ENCODE measurements around the gene NBPF26. TPM values are rescaled to one million over a fixed set of nuclear protein-coding genes. Genes with fewer than 3 reads are reported as not detected.
"Not testable (repeated sequence)": the region's sequence is repeated elsewhere in the genome, so short reads cannot be mapped to it uniquely, and the experiment has no call there.

The NBPF26 gene
- total and polyA plus RNA-seq, 2 of the 13 experiments (the other 11 are each of a cell fraction or from before 2014, with no cell fraction given), result 5.3 to 6.4 TPM

- H2AFZ ChIP-seq (ENCODE audit: low read length); H3K79me2 ChIP-seq (ENCODE audit: insufficient read depth, low read length); H3K4me3 ChIP-seq (replicated peaks in 1 of 3; ENCODE audit: insufficient read depth in 1 of 3, low read depth in 2 of 3, low read length in 3 of 3); H4K20me1 ChIP-seq (ENCODE audit: insufficient read depth, low read length); CTCF ChIA-PET (ENCODE audit: low intra/inter-chr PET ratio, low total read pairs); H3K9me3 ChIP-seq (ENCODE audit: low read length); POLR2A ChIA-PET; H3K27me3 ChIP-seq (ENCODE audit: control insufficient read depth in 1 of 2, insufficient read depth in 2 of 2, low read length in 2 of 2); BruUV-seq (replicated peaks); ATAC-seq; DNase-seq (ENCODE audit: low spot score); intact Hi-C loops (cut with micrococcal nuclease; ENCODE audit: unreplicated experiment); H3K27ac ChIP-seq (ENCODE audit: extremely low read length, insufficient read depth, low read length); H3K36me3 ChIP-seq (replicated peaks in 1 of 2; ENCODE audit: control insufficient read depth in 1 of 2, insufficient read depth in 2 of 2, low read length in 2 of 2); H3K9ac ChIP-seq (ENCODE audit: insufficient read depth, low read depth, low read length); FAIRE-seq; H3K4me1 ChIP-seq (ENCODE audit: insufficient read depth, low read length); in situ Hi-C loops (cut with HindIII; ENCODE audit: extremely low pct_ligation_motif_present, low pct_unique_long_range_greater_than_20kb); H3K4me2 ChIP-seq (ENCODE audit: low read depth, low read length): not testable (repeated sequence)
Observed at GRCh38 chr1:120878206-120878605, 154.5 kb downstream of the NBPF26 start.

- ATAC-seq; BruUV-seq (replicated peaks); DNase-seq (ENCODE audit: low spot score); H2AFZ ChIP-seq (ENCODE audit: low read length); FAIRE-seq; in situ Hi-C loops (cut with HindIII; ENCODE audit: extremely low pct_ligation_motif_present, low pct_unique_long_range_greater_than_20kb); H4K20me1 ChIP-seq (ENCODE audit: insufficient read depth, low read length); POLR2A ChIA-PET; H3K27ac ChIP-seq (ENCODE audit: extremely low read length, insufficient read depth, low read length); H3K79me2 ChIP-seq (ENCODE audit: insufficient read depth, low read length); H3K9me3 ChIP-seq (ENCODE audit: low read length); H3K4me2 ChIP-seq (ENCODE audit: low read depth, low read length); intact Hi-C loops (cut with micrococcal nuclease; ENCODE audit: unreplicated experiment); H3K4me1 ChIP-seq (ENCODE audit: insufficient read depth, low read length); H3K27me3 ChIP-seq (ENCODE audit: control insufficient read depth in 1 of 2, insufficient read depth in 2 of 2, low read length in 2 of 2); CTCF ChIA-PET (ENCODE audit: low intra/inter-chr PET ratio, low total read pairs); H3K9ac ChIP-seq (ENCODE audit: insufficient read depth, low read depth, low read length); H3K36me3 ChIP-seq (replicated peaks in 1 of 2; ENCODE audit: control insufficient read depth in 1 of 2, insufficient read depth in 2 of 2, low read length in 2 of 2); H3K4me3 ChIP-seq (replicated peaks in 1 of 3; ENCODE audit: insufficient read depth in 1 of 3, low read depth in 2 of 3, low read length in 3 of 3): not testable (repeated sequence)
- 27% methylated on average over 1 of the region's 1 CpG for WGBS (ENCODE audit: low lambda C conversion rate)
Observed at GRCh38 chr1:120880056-120880455, 156.3 kb downstream of the NBPF26 start.

GRCh38 chr1:120881934-120882333 lies 158.2 kb downstream of the NBPF26 start:
- H3K4me2 ChIP-seq (ENCODE audit: low read depth, low read length); H2AFZ ChIP-seq (ENCODE audit: low read length); ATAC-seq; H3K36me3 ChIP-seq (replicated peaks in 1 of 2; ENCODE audit: control insufficient read depth in 1 of 2, insufficient read depth in 2 of 2, low read length in 2 of 2); intact Hi-C loops (cut with micrococcal nuclease; ENCODE audit: unreplicated experiment); POLR2A ChIA-PET; FAIRE-seq; in situ Hi-C loops (cut with HindIII; ENCODE audit: extremely low pct_ligation_motif_present, low pct_unique_long_range_greater_than_20kb); H3K27ac ChIP-seq (ENCODE audit: extremely low read length, insufficient read depth, low read length); BruUV-seq (replicated peaks); H3K9ac ChIP-seq (ENCODE audit: insufficient read depth, low read depth, low read length); H3K4me3 ChIP-seq (replicated peaks in 1 of 3; ENCODE audit: insufficient read depth in 1 of 3, low read depth in 2 of 3, low read length in 3 of 3); CTCF ChIA-PET (ENCODE audit: low intra/inter-chr PET ratio, low total read pairs); H3K9me3 ChIP-seq (ENCODE audit: low read length); DNase-seq (ENCODE audit: low spot score); H3K79me2 ChIP-seq (ENCODE audit: insufficient read depth, low read length); H4K20me1 ChIP-seq (ENCODE audit: insufficient read depth, low read length); H3K27me3 ChIP-seq (ENCODE audit: control insufficient read depth in 1 of 2, insufficient read depth in 2 of 2, low read length in 2 of 2); H3K4me1 ChIP-seq (ENCODE audit: insufficient read depth, low read length): not testable (repeated sequence)

Small RNA genes within 50 kb of the gene (small RNA-seq; reads per million reads assigned to genes)
- gene RNVU1-19 (ENCODE audit: insufficient read depth in 2 of 3, insufficient read length in 3 of 3, low read depth in 2 of 3, low replicate concordance in 1 of 3), result 3.5 to 51.2 (median 29.6) reads per million in 3 experiments

Other genes with a start within 250 kb of the NBPF26 start
- gene PPIAL4A, start 165.8 kb downstream of the NBPF26 start, total RNA-seq (2016; rRNA removed; fragmentation: Illumina TruSeq; extraction: Trizol), result not detected in 2 replicates
- not detected in 2 replicates for gene PPIAL4A, start 165.8 kb downstream of the NBPF26 start, polyA plus RNA-seq (2011; rRNA removed)

Data from HepG2 (cell line).